GM19240 (cell line): Measurements from ENCODE around the gene RHOB.

Source experiments
- DNase-seq: peaks from one replicate; pipeline ENCODE4 v3.0.0; 2011; ENCODE audit warnings: low spot score; ENCODE audit not compliant: insufficient read length

RHOB gene

GRCh38 chr2:20436716-20437470 is 10.0 kb upstream of the RHOB start:
- DNase-seq = no peak

DNA sequence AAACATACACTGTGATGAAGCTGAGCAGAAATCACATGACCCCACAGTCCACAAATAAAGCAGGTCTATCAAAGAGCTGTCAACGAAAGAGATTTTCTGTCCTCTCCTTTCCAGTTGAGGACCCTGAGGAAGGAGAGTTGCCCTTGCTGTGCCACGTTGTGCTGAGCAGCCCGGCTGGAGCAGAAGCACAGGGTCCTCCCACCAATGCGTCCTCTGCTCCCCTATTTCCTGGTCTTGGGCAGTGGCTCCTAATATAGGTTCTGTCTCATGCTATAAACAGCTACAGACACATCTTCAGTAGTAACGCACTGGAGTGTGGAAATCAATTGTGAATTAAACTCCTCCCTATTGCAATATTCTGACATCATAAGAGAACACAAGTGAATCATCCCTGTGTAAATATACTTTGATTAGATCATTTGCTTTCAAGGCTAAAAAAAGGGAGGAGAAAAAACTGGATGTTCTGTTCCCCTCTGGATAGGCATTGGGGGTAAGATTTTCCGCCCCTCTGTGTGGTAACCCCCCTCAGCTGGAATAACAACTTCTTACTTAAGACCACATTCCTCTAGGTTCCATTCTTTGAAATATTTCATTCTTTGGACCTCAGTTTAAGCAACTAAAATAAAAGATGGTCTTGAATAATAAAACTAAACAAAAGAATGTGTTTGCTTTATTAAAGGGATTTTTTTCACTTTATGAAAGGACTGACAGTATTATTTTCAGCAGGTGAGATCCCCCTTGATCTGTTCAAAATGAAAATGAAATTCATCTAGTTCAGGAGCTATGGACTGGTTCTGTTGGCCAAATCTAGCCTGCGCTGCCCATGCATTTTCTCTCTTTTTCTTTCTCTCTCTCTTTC is 8.3 kb upstream of the RHOB start:
- no peak for DNase-seq

- no peak for DNase-seq
Observed at GRCh38 chr2:20439193-20439475, 7.7 kb upstream of the RHOB start.

GRCh38 chr2:20439503-20439902 is 7.4 kb upstream of the RHOB start:
- DNase-seq = no peak

DNA sequence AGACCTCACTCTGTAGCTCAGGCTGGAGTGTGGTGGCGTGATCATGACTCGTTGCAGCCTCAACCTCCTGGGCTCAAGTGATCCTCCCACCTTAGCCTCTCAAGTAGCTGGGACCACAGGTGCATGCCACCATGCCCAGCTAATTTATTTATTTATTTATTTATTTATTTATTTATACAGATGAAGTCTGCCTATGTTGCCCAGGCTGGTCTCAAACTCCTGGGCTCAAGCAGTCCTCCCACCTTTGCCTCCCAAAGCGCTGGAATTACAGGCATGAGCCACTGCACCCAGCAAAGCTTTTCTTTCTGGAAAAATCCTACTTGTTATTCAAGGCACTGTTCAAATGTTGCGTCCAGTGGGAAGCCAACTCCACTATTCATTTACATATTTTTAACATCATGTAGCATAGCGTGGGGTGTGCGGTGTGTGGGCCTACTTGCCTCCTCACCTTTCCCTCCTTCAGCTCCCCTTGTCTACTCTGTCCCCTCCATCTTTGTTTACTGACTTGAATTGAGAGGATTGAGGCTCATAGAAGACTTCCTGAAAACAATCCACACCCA is 6.8 kb upstream of the RHOB start:
- DNase-seq = no peak

DNA sequence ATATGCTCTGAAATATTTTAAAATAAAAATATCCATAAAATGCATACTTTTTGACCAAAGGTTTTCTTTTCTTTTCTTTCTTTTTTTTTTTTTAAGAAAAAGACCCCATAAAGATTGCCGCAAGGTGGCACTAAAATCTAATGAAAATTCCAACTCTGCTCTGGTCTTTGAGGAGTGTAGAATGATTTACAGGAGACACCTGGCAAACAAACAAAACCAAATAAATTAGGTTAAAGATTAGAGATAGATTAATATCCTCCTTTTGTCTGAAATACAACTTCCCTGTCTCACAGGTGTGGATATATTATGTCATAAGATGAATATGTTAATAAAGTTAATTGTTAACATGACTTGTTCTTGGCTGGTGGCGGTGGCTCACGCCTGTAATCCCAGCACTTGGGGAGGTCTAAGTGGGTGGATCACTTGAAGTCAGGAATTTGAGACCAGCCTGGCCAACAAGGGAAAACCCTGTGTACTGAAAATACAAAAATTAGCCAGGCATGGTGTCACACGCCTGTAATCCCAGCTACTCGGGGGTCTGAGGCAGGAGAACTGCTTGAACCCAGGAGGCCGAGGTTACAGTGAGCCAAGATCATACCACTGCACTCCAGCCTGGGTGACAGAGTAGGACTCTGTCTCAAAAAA is 3.5 kb upstream of the RHOB start:
- DNase-seq = no peak

- DNase-seq = no peak
Observed at GRCh38 chr2:20444101-20444992, 2.5 kb upstream of the RHOB start.

DNA sequence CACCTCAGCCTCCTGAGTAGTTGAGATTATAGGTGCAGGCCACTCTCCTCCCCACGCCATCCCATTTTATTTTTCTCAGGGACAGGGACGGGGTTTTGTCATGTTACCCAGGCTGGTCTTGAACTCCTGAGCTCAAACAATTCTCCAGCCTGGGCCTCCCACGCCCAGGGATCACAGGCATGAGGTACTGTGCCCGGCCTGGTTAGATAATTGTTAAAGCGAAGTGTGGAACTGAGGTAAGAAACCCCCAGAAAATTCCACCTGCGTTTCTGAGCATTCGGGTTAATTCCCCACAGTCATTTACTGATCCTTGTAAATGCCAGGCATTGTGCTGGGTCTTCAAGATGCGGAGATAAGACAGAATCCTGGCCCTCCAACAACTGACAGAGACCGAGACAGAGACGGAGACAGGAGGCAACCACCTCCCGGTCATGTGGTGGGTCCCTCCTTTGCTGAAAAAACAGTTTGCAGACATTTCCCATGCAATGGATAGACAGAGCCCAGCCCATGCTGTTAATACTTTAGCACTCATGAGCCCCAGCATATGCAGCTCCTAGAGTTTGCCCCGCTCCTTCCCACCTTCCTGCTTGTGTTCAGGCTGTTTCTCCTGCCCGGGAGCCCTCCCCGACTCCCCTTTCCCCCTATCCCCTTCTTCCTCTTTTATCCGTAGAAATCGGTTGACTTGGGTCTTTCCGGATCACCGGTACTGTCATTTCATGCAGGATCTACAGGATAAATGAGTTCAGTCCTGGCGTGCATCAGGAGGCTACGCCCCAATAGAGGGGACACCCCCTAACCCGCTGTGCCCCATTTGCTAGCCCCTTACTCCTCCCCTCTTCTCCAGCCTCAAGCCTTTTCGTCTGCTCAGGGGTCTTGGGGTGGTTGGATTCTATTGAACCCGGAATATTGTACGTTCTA is 1.6 kb upstream of the RHOB start:
- no peak for DNase-seq

GRCh38 chr2:20446255-20446916 is 488 bp upstream of the RHOB start:
- DNase-seq = no peak

DNA sequence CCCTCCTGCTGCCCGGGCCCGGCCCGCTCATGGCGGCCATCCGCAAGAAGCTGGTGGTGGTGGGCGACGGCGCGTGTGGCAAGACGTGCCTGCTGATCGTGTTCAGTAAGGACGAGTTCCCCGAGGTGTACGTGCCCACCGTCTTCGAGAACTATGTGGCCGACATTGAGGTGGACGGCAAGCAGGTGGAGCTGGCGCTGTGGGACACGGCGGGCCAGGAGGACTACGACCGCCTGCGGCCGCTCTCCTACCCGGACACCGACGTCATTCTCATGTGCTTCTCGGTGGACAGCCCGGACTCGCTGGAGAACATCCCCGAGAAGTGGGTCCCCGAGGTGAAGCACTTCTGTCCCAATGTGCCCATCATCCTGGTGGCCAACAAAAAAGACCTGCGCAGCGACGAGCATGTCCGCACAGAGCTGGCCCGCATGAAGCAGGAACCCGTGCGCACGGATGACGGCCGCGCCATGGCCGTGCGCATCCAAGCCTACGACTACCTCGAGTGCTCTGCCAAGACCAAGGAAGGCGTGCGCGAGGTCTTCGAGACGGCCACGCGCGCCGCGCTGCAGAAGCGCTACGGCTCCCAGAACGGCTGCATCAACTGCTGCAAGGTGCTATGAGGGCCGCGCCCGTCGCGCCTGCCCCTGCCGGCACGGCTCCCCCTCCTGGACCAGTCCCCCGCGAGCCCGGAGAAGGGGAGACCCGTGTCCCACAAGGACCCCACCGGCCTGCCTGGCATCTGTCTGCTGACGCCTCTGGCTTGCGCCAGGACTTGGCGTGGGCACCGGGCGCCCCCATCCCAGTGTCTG is 767 bp downstream of the RHOB start:
- DNase-seq = no peak

GRCh38 chr2:20448246-20448976 is 1.5 kb downstream of the RHOB start:
- DNase-seq = no peak

GRCh38 chr2:20448977-20449306 is 2.1 kb downstream of the RHOB start:
- DNase-seq = no peak

DNA sequence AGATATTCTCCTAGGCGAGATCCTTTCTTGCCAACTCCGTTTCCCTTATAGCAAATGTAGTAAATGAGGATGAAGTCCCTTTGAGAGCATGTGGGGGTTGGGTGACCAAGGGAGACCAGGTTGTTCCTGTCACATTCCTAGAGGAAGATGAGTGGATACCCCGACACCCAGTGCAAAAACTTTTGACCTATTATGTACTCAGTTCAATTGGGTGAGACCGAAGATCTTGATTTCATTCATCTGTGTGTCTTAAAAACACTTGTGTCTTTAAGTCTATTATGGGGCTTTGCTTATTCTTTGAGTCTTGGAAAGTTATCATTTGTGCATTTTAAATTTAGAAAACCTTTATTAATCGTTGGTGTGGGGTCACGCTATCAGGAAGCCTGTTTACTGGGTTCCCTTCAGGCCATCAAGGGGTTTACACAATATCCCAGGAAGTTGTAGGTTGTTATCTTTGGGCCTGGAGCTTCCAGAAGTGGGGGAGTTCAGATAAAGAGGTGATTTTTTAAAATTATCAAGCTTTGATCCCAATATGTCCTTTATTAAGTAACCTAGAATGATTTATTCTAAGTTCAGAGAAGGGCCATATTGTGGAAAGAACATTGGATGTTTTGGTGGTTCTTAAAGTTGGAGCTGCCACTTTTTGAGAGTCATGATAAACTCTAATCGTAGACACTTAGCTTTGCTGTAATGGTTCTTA is 2.8 kb downstream of the RHOB start:
- DNase-seq = no peak

DNA sequence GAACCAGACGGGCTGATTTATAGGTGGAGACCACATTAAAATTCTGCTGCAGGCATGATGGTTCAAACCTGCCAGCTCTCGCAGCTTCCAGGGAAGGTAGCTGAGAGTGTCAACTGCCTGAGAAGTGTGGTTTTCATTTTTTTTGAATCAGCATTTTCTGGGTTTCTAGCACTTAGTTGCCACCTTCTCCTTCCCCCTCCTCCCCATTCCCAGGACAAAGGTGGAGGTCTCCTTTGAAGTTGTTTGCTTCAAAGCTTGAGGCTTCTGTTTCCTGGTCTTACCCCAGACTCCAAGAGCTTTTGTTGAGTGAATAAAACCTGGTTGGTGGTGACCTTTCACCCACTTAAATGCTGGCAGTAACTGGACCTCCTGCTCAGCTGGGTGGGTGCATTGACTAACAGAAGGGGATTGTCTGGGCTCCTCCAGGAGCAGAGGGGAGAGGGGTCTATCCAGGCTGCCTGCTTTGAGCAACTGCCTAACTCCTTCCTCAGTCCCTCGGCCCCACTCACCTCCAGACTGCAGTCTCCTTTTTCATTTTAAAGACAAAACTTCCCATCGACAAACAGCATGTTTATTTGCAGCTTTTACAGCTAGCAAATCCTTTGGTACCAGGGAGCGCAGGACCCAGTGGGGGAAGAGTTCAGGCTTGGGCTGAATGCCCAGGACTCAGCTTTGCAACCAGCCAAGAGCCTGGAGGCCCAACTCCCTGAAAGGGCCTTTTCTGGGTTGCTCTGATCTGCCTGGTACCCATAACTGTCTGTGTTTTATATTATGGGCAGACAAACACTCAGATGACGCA is 3.5 kb downstream of the RHOB start:
- no peak for DNase-seq

GRCh38 chr2:20451000-20451290 is 4.1 kb downstream of the RHOB start:
- DNase-seq = no peak

DNA sequence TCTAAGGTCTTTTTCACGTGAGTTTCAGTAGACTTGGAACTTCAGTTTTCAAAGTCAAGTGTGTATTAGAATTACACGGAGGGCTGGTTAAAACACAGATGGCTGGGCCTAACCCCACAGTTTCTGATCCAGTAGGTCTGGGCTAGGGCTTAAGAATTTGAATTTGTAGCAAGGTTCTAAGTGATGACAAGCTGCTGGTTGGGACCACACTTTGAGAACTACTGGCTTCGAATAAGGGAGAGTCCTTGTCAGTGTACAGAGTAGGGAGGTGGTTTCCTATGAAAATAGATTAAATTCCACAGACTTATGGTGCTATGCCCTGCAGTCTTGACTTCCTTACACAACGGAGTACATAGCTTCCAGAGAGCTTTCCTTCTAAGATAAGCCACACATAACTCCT is 4.5 kb downstream of the RHOB start:
- no peak for DNase-seq
